ENCODE results near the gene TCP10L. TPM values are rescaled to one million over a fixed set of nuclear protein-coding genes. Genes with fewer than 3 reads are reported as not detected.
"Not testable (repeated sequence)": the region's sequence is repeated elsewhere in the genome, so short reads cannot be mapped to it uniquely, and the experiment has no call there.

TCP10L gene
- total RNA-seq, 3 donors from 2014 or later, result 0.14 to 1.1 (median 0.66) TPM

- no peaks in the 10 kb centered on the region for H3K9me3 Mint-ChIP-seq
- no peaks in the 10 kb centered on the region for H3K36me3 Mint-ChIP-seq (ENCODE audit: insufficient read depth)
- DNase-seq (no peak), ATAC-seq (no peak)
- no peaks in the 10 kb centered on the region for H3K4me1 Mint-ChIP-seq (ENCODE audit: low read depth)
- H3K4me3 Mint-ChIP-seq, result no peak overlapping the region
- H3K27me3 Mint-ChIP-seq (ENCODE audit: low read depth), result no peaks in the 10 kb centered on the region
Measured at GRCh38 chr21:32558106-32558505, 27.2 kb downstream of the TCP10L start.

GRCh38 chr21:32554832-32555638 lies 30.3 kb downstream of the TCP10L start:
- H3K27me3 Mint-ChIP-seq (ENCODE audit: low read depth), result no peaks in the 10 kb centered on the region
- H3K36me3 Mint-ChIP-seq (ENCODE audit: insufficient read depth), result no peaks in the 10 kb centered on the region
- H3K4me3 Mint-ChIP-seq, result no peak overlapping the region
- ATAC-seq (no peak), DNase-seq (no peak)
- H3K4me1 Mint-ChIP-seq (ENCODE audit: low read depth), result no peaks in the 10 kb centered on the region
- no peaks in the 10 kb centered on the region for H3K9me3 Mint-ChIP-seq

GRCh38 chr21:32549886-32550285 lies 35.4 kb downstream of the TCP10L start:
- Mint-ChIP-seq H3K4me3 (no peak overlapping the region), H3K9me3 (no peaks in the 10 kb centered on the region), H3K4me1 (ENCODE audit: low read depth) (no peaks in the 10 kb centered on the region), H3K36me3 (ENCODE audit: insufficient read depth) (no peaks in the 10 kb centered on the region), H3K27me3 (ENCODE audit: low read depth) (no peaks in the 10 kb centered on the region)
- DNase-seq (no peak), ATAC-seq (no peak)

GRCh38 chr21:32549440-32549839 lies 35.9 kb downstream of the TCP10L start:
- no peaks in the 10 kb centered on the region for H3K27me3 Mint-ChIP-seq (ENCODE audit: low read depth)
- no peak for ATAC-seq

GRCh38 chr21:32548978-32549377 lies 36.3 kb downstream of the TCP10L start:
- Mint-ChIP-seq H3K4me3 (no peak overlapping the region), H3K36me3 (ENCODE audit: insufficient read depth) (no peaks in the 10 kb centered on the region), H3K9me3 (no peaks in the 10 kb centered on the region), H3K27me3 (ENCODE audit: low read depth) (no peaks in the 10 kb centered on the region), H3K4me1 (ENCODE audit: low read depth) (no peaks in the 10 kb centered on the region)
- ATAC-seq, result no peak
- no peak for DNase-seq

More at GRCh38 chr21:32549440-32549839, 35.9 kb downstream of the TCP10L start:
- Mint-ChIP-seq H3K4me1 (ENCODE audit: low read depth) (no peaks in the 10 kb centered on the region), H3K4me3 (no peak overlapping the region), H3K36me3 (ENCODE audit: insufficient read depth) (no peaks in the 10 kb centered on the region), H3K9me3 (no peaks in the 10 kb centered on the region)
- DNase-seq, result no peak

GRCh38 chr21:32547018-32547417 lies 38.3 kb downstream of the TCP10L start:
- ATAC-seq (no peak), DNase-seq (no peak)
- no peaks in the 10 kb centered on the region for H3K27me3 Mint-ChIP-seq (ENCODE audit: low read depth)
- H3K36me3 Mint-ChIP-seq (ENCODE audit: insufficient read depth), result no peaks in the 10 kb centered on the region
- H3K9me3 Mint-ChIP-seq, result no peaks in the 10 kb centered on the region
- H3K4me3 Mint-ChIP-seq, result no peak overlapping the region
- H3K4me1 Mint-ChIP-seq (ENCODE audit: low read depth), result no peaks in the 10 kb centered on the region

- ATAC-seq (no peak), DNase-seq (no peak)
- H3K4me3 Mint-ChIP-seq, result no peak overlapping the region
- no peaks in the 10 kb centered on the region for H3K9me3 Mint-ChIP-seq
- no peaks in the 10 kb centered on the region for H3K27me3 Mint-ChIP-seq (ENCODE audit: low read depth)
- H3K36me3 Mint-ChIP-seq (ENCODE audit: insufficient read depth), result no peaks in the 10 kb centered on the region
- H3K4me1 Mint-ChIP-seq (ENCODE audit: low read depth), result no peaks in the 10 kb centered on the region
Measured at GRCh38 chr21:32545948-32546441, 39.3 kb downstream of the TCP10L start.

- DNase-seq (no peak), ATAC-seq (no peak)
- no peak overlapping the region for H3K4me3 Mint-ChIP-seq
Measured at GRCh38 chr21:32544697-32545096, 40.6 kb downstream of the TCP10L start.

GRCh38 chr21:32543975-32544374 lies 41.3 kb downstream of the TCP10L start:
- Mint-ChIP-seq H3K9me3 (no peaks in the 10 kb centered on the region), H3K36me3 (ENCODE audit: insufficient read depth) (no peaks in the 10 kb centered on the region), H3K27me3 (ENCODE audit: low read depth) (no peaks in the 10 kb centered on the region), H3K4me1 (ENCODE audit: low read depth) (peaks cover under 1% of the 10 kb centered on the region), H3K4me3 (no peak overlapping the region)
- DNase-seq (no peak), ATAC-seq (no peak)

More at GRCh38 chr21:32544697-32545096, 40.6 kb downstream of the TCP10L start:
- no peaks in the 10 kb centered on the region for H3K9me3 Mint-ChIP-seq
- no peaks in the 10 kb centered on the region for H3K36me3 Mint-ChIP-seq (ENCODE audit: insufficient read depth)
- no peaks in the 10 kb centered on the region for H3K27me3 Mint-ChIP-seq (ENCODE audit: low read depth)
- H3K4me1 Mint-ChIP-seq (ENCODE audit: low read depth), result no peaks in the 10 kb centered on the region

- ATAC-seq; H3K36me3 Mint-ChIP-seq (ENCODE audit: insufficient read depth); H3K27me3 Mint-ChIP-seq (ENCODE audit: low read depth); DNase-seq; H3K9me3 Mint-ChIP-seq; H3K4me1 Mint-ChIP-seq (ENCODE audit: low read depth); H3K4me3 Mint-ChIP-seq: not testable (repeated sequence)
Measured at GRCh38 chr21:32543056-32543455, 42.3 kb downstream of the TCP10L start.

- Mint-ChIP-seq H3K27me3 (ENCODE audit: low read depth) (no peaks in the 10 kb centered on the region), H3K9me3 (no peaks in the 10 kb centered on the region), H3K4me1 (ENCODE audit: low read depth) (peaks cover 18% of the 10 kb centered on the region), H3K36me3 (ENCODE audit: insufficient read depth) (no peaks in the 10 kb centered on the region), H3K4me3 (no peak overlapping the region)
- no peak for ATAC-seq
- no peak for DNase-seq
Measured at GRCh38 chr21:32539378-32539777, 45.9 kb downstream of the TCP10L start.

- DNase-seq (peak; percentile 12), ATAC-seq (peak; percentile 69 to 90)
- peaks cover 18% of the 10 kb centered on the region for H3K4me1 Mint-ChIP-seq (ENCODE audit: low read depth)
- H3K9me3 Mint-ChIP-seq, result no peaks in the 10 kb centered on the region
- no peak overlapping the region for H3K4me3 Mint-ChIP-seq
- no peaks in the 10 kb centered on the region for H3K27me3 Mint-ChIP-seq (ENCODE audit: low read depth)
- H3K36me3 Mint-ChIP-seq (ENCODE audit: insufficient read depth), result no peaks in the 10 kb centered on the region
Measured at GRCh38 chr21:32538147-32538792, 47.1 kb downstream of the TCP10L start.

- DNase-seq, result no peak
- Mint-ChIP-seq H3K36me3 (ENCODE audit: insufficient read depth) (no peaks in the 10 kb centered on the region), H3K4me3 (no peak overlapping the region), H3K4me1 (ENCODE audit: low read depth) (peaks cover 18% of the 10 kb centered on the region), H3K27me3 (ENCODE audit: low read depth) (no peaks in the 10 kb centered on the region), H3K9me3 (no peaks in the 10 kb centered on the region)
- ATAC-seq, result no peak
Measured at GRCh38 chr21:32537569-32537881, 47.8 kb downstream of the TCP10L start.

GRCh38 chr21:32535612-32536011 lies 49.7 kb downstream of the TCP10L start:
- H3K9me3 Mint-ChIP-seq, result no peaks in the 10 kb centered on the region
- H3K4me1 Mint-ChIP-seq (ENCODE audit: low read depth), result peaks cover 18% of the 10 kb centered on the region
- DNase-seq, result no peak
- no peak for ATAC-seq
- H3K36me3 Mint-ChIP-seq (ENCODE audit: insufficient read depth), result no peaks in the 10 kb centered on the region
- H3K4me3 Mint-ChIP-seq, result no peak overlapping the region
- H3K27me3 Mint-ChIP-seq (ENCODE audit: low read depth), result no peaks in the 10 kb centered on the region

GRCh38 chr21:32534113-32534512 lies 51.2 kb downstream of the TCP10L start:
- H3K27me3 Mint-ChIP-seq (ENCODE audit: low read depth), result no peaks in the 10 kb centered on the region
- H3K9me3 Mint-ChIP-seq, result no peaks in the 10 kb centered on the region
- H3K4me3 Mint-ChIP-seq, result no peak overlapping the region
- DNase-seq (no peak), ATAC-seq (no peak)
- H3K4me1 Mint-ChIP-seq (ENCODE audit: low read depth), result peaks cover 18% of the 10 kb centered on the region
- no peaks in the 10 kb centered on the region for H3K36me3 Mint-ChIP-seq (ENCODE audit: insufficient read depth)

All from activated T-cell treated with anti-CD3 and anti-CD28 coated beads, Interleukin-2, amount 50 U/mL, for 4 hours (primary cell).